ENCODE data around the gene RABGAP1.

GRCh38 chr9:123033864-123034601 lies 93.2 kb downstream of the RABGAP1 start:
- TF ChIP-seq CTCF (conservative IDR thresholded peaks at IDR 0.05 in 1 of 2, IDR thresholded peaks at IDR 0.05 in 1 of 2; ENCODE audit: extremely low read depth in 1 of 2, insufficient read depth in 1 of 2, low read depth in 1 of 2, low read length in 2 of 2), result no peak
- no peak for TF ChIP-seq EZH2 (IDR thresholded peaks at IDR 0.05; ENCODE audit: borderline replicate concordance, low read length)
